Panc1 (cell line): ENCODE results near the gene ATXN7L1. TPM values are rescaled to one million over a fixed set of nuclear protein-coding genes. Genes with fewer than 3 reads are reported as not detected.

Experiments used
- ATAC-seq: fragments of 200-7000 bp; cut with Tn5 transposase; 2 replicates; pipeline ENCODE4 v1.9.1; 2020; ENCODE audit warnings: mild to moderate bottlenecking, moderate library complexity
- BruUV-seq: library from RNA; stranded (reverse); fragments of 400-500 nt; replicated peaks from 2 replicates; lab custom pipeline; 2021; lab: Mats Ljungman, UMichigan
- CTCF ChIA-PET: fragments of 300-600 bp; sonication (Branson Sonifier 250); formaldehyde crosslinking; loops from one replicate; lab custom pipeline; 2022; ENCODE audit warnings: antibody characterized with exemption; lab: Charles Lee
- POLR2A ChIA-PET: fragments of 300-600 bp; sonication (Branson Sonifier 250); formaldehyde crosslinking; loops from one replicate; lab custom pipeline; 2022; ENCODE audit warnings: antibody characterized with exemption; lab: Charles Lee
- DNase-seq: peaks from one replicate; pipeline ENCODE4 v3.0.0-alpha.2; 2010; ENCODE audit warnings: low read depth, low spot score
- H3K27ac ChIP-seq: 2 replicates; pipeline ENCODE4 v1.5.1; 2011; ENCODE audit warnings: mild to moderate bottlenecking, low read length, inconsistent platforms
- H3K27me3 ChIP-seq: fragments of 200-500 bp; sonication (Bioruptor generic); 2 replicates; pipeline ENCODE4 v1.6.0; 2014; ENCODE audit warnings: low read length, inconsistent platforms; ENCODE audit not compliant: control insufficient read depth, insufficient read depth
- H3K36me3 ChIP-seq: fragments of 200-500 bp; sonication (Bioruptor generic); 2 replicates; pipeline ENCODE4 v1.5.1; 2014; ENCODE audit warnings: inconsistent platforms, mild to moderate bottlenecking, low read length, moderate library complexity; ENCODE audit not compliant: control insufficient read depth, insufficient read depth
- H3K4me1 ChIP-seq: 2 replicates; pipeline ENCODE4 v1.5.1; 2011; ENCODE audit warnings: inconsistent platforms, mild to moderate bottlenecking, low read length, moderate library complexity; ENCODE audit not compliant: control insufficient read depth, insufficient read depth
- H3K4me3 ChIP-seq, 2 experiments: 2 replicates each; pipeline ENCODE4 v1.5.1; 2011 to 2012; ENCODE audit warnings: low read depth in 2 of 2, low read length in 2 of 2, mild to moderate bottlenecking in 2 of 2, inconsistent platforms in 1 of 2, moderate library complexity in 1 of 2
- H3K9me3 ChIP-seq: fragments of 200-500 bp; sonication (Bioruptor generic); 2 replicates; pipeline ENCODE4 v1.5.1; 2014; ENCODE audit warnings: low read depth, mild to moderate bottlenecking, inconsistent platforms, low read length, moderate library complexity; ENCODE audit not compliant: control insufficient read depth, insufficient read depth
- CTCF ChIP-seq: fragments of 450-650 bp; IDR thresholded peaks from 2 replicates; pipeline ENCODE4 v1.5.1; 2017; ENCODE audit warnings: mild to moderate bottlenecking
- POLR2AphosphoS5 ChIP-seq: IDR thresholded peaks from 2 replicates; pipeline ENCODE4 v1.6.1; 2012; ENCODE audit warnings: mild to moderate bottlenecking, low read depth, low read length, moderate library complexity
- REST ChIP-seq, 2 experiments: IDR thresholded peaks; 2 replicates each; pipeline ENCODE4 v1.6.1; 2011 to 2012; ENCODE audit warnings: low read depth in 2 of 2, control low read depth in 1 of 2, low read length in 1 of 2, mild to moderate bottlenecking in 1 of 2, moderate library complexity in 1 of 2; ENCODE audit not compliant: insufficient read depth in 1 of 2
- SIN3A ChIP-seq: IDR thresholded peaks from 2 replicates; pipeline ENCODE4 v1.6.1; 2012; ENCODE audit warnings: low read depth, mild to moderate bottlenecking, low read length, moderate library complexity, borderline replicate concordance; ENCODE audit not compliant: insufficient read depth
- TCF7L2 ChIP-seq: IDR thresholded peaks from 2 replicates; pipeline ENCODE4 v1.6.1; 2011; ENCODE audit warnings: mild to moderate bottlenecking, low read depth, low read length, inconsistent platforms
- in situ Hi-C: cut with HindIII; loops from 2 replicates; pipeline ENCODE4 v1.10.0; 2016; ENCODE audit warnings: low sequenced_read_pairs, low pct_unique_long_range_greater_than_20kb
- intact Hi-C: fragments of 100-400 bp; cut with micrococcal nuclease; formaldehyde crosslinking; loops from one replicate; pipeline ENCODE4 v1.10.0; 2022; ENCODE audit not compliant: unreplicated experiment
- total RNA-seq: library from RNA; stranded (reverse); gene quantifications from one replicate; pipeline ENCODE4 v1.2.1, GENCODE V29; 2021; ENCODE audit not compliant: unreplicated experiment

ATXN7L1 gene
- total RNA-seq, 1 experiment from 2014 or later = 10.8 TPM

GRCh38 chr7:105897999-105898398 is 21.6 kb upstream of the ATXN7L1 start:
- Histone ChIP-seq H3K36me3 (no peaks in the 10 kb centered on the region), H3K27ac (no peak overlapping the region), H3K9me3 (no peaks in the 10 kb centered on the region), H3K27me3 (no peaks in the 10 kb centered on the region), H3K4me3 (no peak overlapping the region), H3K4me1 (no peaks in the 10 kb centered on the region)
- ATAC-seq = no peak
- BruUV-seq = no TSS peak
- ChIA-PET CTCF (no interaction called here), POLR2A (no interaction called here)
- no peak for DNase-seq
- intact Hi-C loops (no loop called here), in situ Hi-C loops (no loop called here)
- TF ChIP-seq CTCF (no peak), POLR2AphosphoS5 (no peak), TCF7L2 (no peak), REST (IDR thresholded peaks at IDR 0.05; ENCODE audit: insufficient read depth in 1 of 2, low read depth in 2 of 2, low read length in 1 of 2) (no peak), SIN3A (no peak)

GRCh38 chr7:105896407-105896911 is 20.1 kb upstream of the ATXN7L1 start:
- no TSS peak for BruUV-seq
- no peak for TF ChIP-seq TCF7L2
- TF ChIP-seq POLR2AphosphoS5 = no peak
- TF ChIP-seq SIN3A = no peak
- TF ChIP-seq REST (IDR thresholded peaks at IDR 0.05; ENCODE audit: insufficient read depth in 1 of 2, low read depth in 2 of 2, low read length in 1 of 2) = no peak
- TF ChIP-seq CTCF = no peak
- in situ Hi-C loops (no loop called here), intact Hi-C loops (no loop called here)
- ATAC-seq = no peak
- H3K4me3 ChIP-seq = no peak overlapping the region
- H3K27ac ChIP-seq = no peak overlapping the region
- no peaks in the 10 kb centered on the region for H3K4me1 ChIP-seq
- ChIA-PET POLR2A (no interaction called here), CTCF (no interaction called here)
- no peaks in the 10 kb centered on the region for H3K9me3 ChIP-seq
- H3K36me3 ChIP-seq = no peaks in the 10 kb centered on the region
- no peaks in the 10 kb centered on the region for H3K27me3 ChIP-seq
- no peak for DNase-seq
